Activated B cell treated with CpG ODN at 0.5 μM for 24 hours (primary cell): ENCODE data around the gene CCDC24. TPM values are rescaled to one million over a fixed set of nuclear protein-coding genes. Genes with fewer than 3 reads are reported as not detected.
A peak's percentile ranks its signal among the peaks of the same experiment; 100 is the strongest.

ENCODE experiments used
- ATAC-seq: fragments of 200-7000 bp; cut with Tn5 transposase; one replicate; pipeline ENCODE4 v1.10.0; 2021; ENCODE audit warnings: low read depth, mild to moderate bottlenecking, moderate library complexity
- CTCF ChIA-PET: fragments of 350-600 bp; sonication (Branson Sonifier 250); formaldehyde crosslinking; loops from one replicate; lab custom pipeline; 2021; ENCODE audit warnings: antibody characterized with exemption; lab: Charles Lee
- POLR2A ChIA-PET: fragments of 350-600 bp; sonication (Branson Sonifier 250); formaldehyde crosslinking; loops from one replicate; lab custom pipeline; 2021; ENCODE audit warnings: antibody characterized with exemption; lab: Charles Lee
- DNase-seq: peaks from one replicate; pipeline ENCODE4 v3.0.0; 2022
- H3K27ac Mint-ChIP-seq: one replicate; pipeline ENCODE4 v1.8.0; 2020; ENCODE audit warnings: mixed read lengths
- H3K27me3 Mint-ChIP-seq: one replicate; pipeline ENCODE4 v1.8.0; 2021; ENCODE audit warnings: mixed read lengths
- H3K36me3 Mint-ChIP-seq: one replicate; pipeline ENCODE4 v1.8.0; 2021; ENCODE audit warnings: low read depth, mixed read lengths
- H3K4me1 Mint-ChIP-seq: one replicate; pipeline ENCODE4 v1.8.0; 2021; ENCODE audit warnings: mixed read lengths
- H3K4me3 Mint-ChIP-seq: one replicate; pipeline ENCODE4 v1.8.0; 2020; ENCODE audit warnings: mild to moderate bottlenecking, mixed read lengths
- H3K9me3 Mint-ChIP-seq: one replicate; pipeline ENCODE4 v1.8.0; 2020; ENCODE audit warnings: mixed read lengths
- intact Hi-C: fragments of 100-400 bp; cut with micrococcal nuclease; formaldehyde crosslinking; loops from one replicate; pipeline ENCODE4 v1.15.1; 2024
- total RNA-seq: library from RNA; stranded (reverse); gene quantifications from 2 replicates; pipeline ENCODE4 v1.2.3, GENCODE V29; 2022
- TF ChIP-seq, protein P1 (sequence below): fragments of 200-600 bp; IDR thresholded peaks from one replicate; pipeline ENCODE4 v1.8.0; 2022; ENCODE audit warnings: antibody characterized with exemption, mild to moderate bottlenecking

Gene CCDC24
- total RNA-seq, 1 donor from 2014 or later: 15.1 TPM

DNA sequence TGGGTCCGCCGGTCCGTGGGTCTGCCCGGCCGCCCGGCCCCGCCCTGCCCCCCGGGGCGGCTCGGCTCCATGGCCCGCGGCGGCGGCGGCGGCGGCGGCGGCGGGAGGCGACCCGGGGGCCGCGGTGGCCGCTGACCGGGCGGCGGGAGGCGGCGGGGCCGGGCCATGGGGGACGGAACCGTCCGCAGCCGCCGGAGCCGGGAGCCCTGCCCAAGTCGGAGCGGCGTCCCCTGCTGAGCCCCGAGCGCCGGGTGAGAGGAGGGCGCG lies 12.2 kb upstream of the CCDC24 start:
- CTCF ChIA-PET: no interaction called here

DNA sequence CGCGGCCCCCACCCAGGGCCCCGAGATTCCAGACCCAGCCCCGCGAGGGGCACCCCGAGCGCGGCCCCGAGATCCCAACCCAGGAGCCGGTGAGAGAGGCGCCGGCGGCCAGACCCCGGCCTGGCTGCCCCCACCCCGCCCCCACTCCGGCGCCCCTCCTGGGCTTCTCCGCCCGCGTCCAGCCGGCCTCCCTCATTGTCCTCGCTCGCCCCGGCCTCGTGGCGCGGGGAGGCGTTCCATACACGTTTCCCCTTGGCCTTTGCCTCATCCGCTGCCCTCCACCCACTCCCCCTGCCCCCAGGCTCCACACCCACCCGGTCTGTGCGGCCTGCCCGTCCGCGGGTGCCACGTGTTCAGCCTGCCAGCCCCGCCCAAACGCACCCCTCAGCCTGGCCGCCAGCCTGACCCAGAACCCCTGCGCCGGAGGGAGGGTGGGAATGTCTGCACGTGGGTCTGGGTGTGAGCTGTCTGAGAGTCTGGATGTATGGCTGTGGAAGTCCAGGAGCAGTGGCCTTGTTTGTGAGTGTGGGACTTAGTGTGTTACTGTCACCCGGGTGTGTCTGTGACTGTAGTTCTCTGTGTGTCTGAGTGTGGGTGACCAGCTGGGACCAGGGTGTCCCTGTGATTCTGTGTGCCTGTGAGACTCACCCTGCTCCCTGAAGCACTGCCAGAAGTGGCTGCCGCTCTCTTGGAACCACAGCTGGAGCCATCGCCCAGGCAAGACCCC lies 11.7 kb upstream of the CCDC24 start:
- H3K36me3 Mint-ChIP-seq: peaks cover 23% of the 10 kb centered on the region
- TF ChIP-seq, protein P1, sequence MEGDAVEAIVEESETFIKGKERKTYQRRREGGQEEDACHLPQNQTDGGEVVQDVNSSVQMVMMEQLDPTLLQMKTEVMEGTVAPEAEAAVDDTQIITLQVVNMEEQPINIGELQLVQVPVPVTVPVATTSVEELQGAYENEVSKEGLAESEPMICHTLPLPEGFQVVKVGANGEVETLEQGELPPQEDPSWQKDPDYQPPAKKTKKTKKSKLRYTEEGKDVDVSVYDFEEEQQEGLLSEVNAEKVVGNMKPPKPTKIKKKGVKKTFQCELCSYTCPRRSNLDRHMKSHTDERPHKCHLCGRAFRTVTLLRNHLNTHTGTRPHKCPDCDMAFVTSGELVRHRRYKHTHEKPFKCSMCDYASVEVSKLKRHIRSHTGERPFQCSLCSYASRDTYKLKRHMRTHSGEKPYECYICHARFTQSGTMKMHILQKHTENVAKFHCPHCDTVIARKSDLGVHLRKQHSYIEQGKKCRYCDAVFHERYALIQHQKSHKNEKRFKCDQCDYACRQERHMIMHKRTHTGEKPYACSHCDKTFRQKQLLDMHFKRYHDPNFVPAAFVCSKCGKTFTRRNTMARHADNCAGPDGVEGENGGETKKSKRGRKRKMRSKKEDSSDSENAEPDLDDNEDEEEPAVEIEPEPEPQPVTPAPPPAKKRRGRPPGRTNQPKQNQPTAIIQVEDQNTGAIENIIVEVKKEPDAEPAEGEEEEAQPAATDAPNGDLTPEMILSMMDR: no peak
- peak overlapping the region; percentile 43 for H3K27ac Mint-ChIP-seq
- DNase-seq (no peak), ATAC-seq (no peak)
- no peaks in the 10 kb centered on the region for H3K9me3 Mint-ChIP-seq
- POLR2A ChIA-PET: no interaction called here
- H3K4me3 Mint-ChIP-seq: peak overlapping the region; percentile 84
- intact Hi-C loops: loop anchor here (10.0 kb wide), 4 partner anchors 235 to 1645 kb away; partner anchors contain the start of genes CDC20, DMAP1, FOXJ3 and PPCS
- H3K4me1 Mint-ChIP-seq: peaks cover 45% of the 10 kb centered on the region
- H3K27me3 Mint-ChIP-seq: no peaks in the 10 kb centered on the region
- CTCF ChIA-PET: no interaction called here

More for the DNA sequence above, 12.2 kb upstream of the CCDC24 start:
- Mint-ChIP-seq H3K27me3 (no peaks in the 10 kb centered on the region), H3K4me3 (no peak overlapping the region), H3K36me3 (peaks cover 24% of the 10 kb centered on the region), H3K27ac (no peak overlapping the region), H3K9me3 (no peaks in the 10 kb centered on the region), H3K4me1 (peaks cover 47% of the 10 kb centered on the region)
- intact Hi-C loops: loop anchor here (10.0 kb wide), 4 partner anchors 236 to 1644 kb away; partner anchors contain the start of genes CDC20, DMAP1, FOXJ3 and PPCS
- POLR2A ChIA-PET: no interaction called here
- DNase-seq (no peak), ATAC-seq (no peak)
- TF ChIP-seq, protein P1: no peak

DNA sequence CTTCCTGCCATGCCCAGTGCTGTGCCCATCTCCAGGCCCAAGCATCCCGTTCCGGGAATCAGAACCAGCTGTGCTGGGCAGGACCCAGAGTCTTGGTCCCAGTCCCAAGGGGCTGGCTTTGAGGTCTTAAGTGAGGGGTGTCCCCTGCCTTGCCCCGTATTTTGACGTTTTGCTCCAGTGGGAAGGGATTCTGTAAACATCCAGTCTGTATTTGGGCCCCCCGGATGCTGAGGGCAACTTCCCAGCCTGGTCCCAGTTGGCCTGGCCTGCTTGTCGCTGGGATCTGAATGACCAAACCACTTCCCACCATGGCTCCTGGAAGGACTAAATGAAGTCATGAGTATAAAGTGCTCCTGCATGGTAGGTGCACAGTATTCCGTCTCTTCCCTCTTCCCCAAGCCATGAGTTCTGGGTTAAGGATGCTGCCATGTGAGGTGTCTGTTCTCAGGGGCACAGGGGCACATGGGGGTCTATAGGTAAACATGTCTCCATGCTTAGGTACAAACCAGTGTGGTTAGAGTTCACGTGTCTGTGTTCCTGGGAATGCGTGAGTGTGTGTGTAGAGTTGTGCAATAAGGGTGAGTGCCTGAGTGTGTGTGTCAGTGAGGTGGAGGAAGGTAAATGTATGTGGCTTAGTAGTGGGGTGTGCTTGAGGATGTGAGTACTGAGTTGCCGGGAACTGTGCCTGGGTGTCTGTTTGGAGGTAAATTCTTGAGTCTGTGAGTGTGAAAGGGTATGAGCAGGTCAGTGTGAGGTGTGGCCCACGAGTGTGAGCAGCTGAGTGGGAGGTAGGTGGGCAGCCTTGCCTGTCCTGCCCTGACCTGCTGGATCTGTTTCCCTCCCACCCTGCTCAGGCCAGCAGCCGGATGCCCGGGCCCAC lies 10.9 kb upstream of the CCDC24 start:
- CTCF ChIA-PET: no interaction called here
- Mint-ChIP-seq H3K9me3 (no peaks in the 10 kb centered on the region), H3K4me1 (peaks cover 42% of the 10 kb centered on the region)

DNA sequence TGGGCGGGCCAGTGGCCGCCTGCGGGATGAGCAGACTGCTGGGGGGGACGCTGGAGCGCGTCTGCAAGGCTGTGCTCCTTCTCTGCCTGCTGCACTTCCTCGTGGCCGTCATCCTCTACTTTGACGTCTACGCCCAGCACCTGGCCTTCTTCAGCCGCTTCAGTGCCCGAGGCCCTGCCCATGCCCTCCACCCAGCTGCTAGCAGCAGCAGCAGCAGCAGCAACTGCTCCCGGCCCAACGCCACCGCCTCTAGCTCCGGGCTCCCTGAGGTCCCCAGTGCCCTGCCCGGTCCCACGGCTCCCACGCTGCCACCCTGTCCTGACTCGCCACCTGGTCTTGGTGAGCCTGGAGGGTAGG lies 10.3 kb upstream of the CCDC24 start:
- Mint-ChIP-seq H3K36me3 (peaks cover 21% of the 10 kb centered on the region), H3K27ac (no peak overlapping the region), H3K9me3 (no peaks in the 10 kb centered on the region), H3K27me3 (no peaks in the 10 kb centered on the region), H3K4me3 (peak overlapping the region; percentile 84), H3K4me1 (peaks cover 36% of the 10 kb centered on the region)
- TF ChIP-seq, protein P1: no peak
- POLR2A ChIA-PET: no interaction called here
- DNase-seq: no peak
- intact Hi-C loops: no loop called here
- no peak for ATAC-seq
- CTCF ChIA-PET: no interaction called here

More for the DNA sequence above, 10.9 kb upstream of the CCDC24 start:
- POLR2A ChIA-PET: no interaction called here
- intact Hi-C loops: no loop called here
- ATAC-seq (no peak), DNase-seq (no peak)
- Mint-ChIP-seq H3K36me3 (peaks cover 21% of the 10 kb centered on the region), H3K27ac (no peak overlapping the region), H3K4me3 (peak overlapping the region; percentile 84), H3K27me3 (no peaks in the 10 kb centered on the region)
- TF ChIP-seq, protein P1: no peak

DNA sequence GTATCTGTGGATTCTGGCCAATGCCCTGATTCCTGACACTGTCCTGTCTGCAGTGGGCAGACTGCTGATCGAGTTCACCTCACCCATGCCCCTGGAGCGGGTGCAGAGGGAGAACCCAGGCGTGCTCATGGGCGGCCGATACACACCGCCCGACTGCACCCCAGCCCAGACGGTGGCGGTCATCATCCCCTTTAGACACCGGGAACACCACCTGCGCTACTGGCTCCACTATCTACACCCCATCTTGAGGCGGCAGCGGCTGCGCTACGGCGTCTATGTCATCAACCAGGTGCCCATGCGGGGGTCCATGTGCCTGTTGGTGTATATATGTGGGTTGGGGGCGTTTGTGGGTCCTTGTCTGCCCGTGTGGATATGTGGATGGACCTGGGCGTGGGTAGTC lies 9.8 kb upstream of the CCDC24 start:
- Mint-ChIP-seq H3K9me3 (no peaks in the 10 kb centered on the region), H3K4me3 (no peak overlapping the region), H3K27me3 (no peaks in the 10 kb centered on the region), H3K36me3 (peaks cover 16% of the 10 kb centered on the region), H3K27ac (no peak overlapping the region), H3K4me1 (peaks cover 32% of the 10 kb centered on the region)
- DNase-seq (no peak), ATAC-seq (no peak)
- ChIA-PET CTCF (no interaction called here), POLR2A (no interaction called here)
- TF ChIP-seq, protein P1: no peak
- intact Hi-C loops: no loop called here
